ENCODE data around the gene DDC.

- no peak for TF ChIP-seq CTCF (IDR thresholded peaks at IDR 0.05; ENCODE audit: extremely low read depth in 1 of 2, insufficient read depth in 1 of 2, low read depth in 1 of 2, low read length in 2 of 2)
- TF ChIP-seq JUN (IDR thresholded peaks at IDR 0.05; ENCODE audit: borderline replicate concordance, insufficient read depth, insufficient read length, low read depth) = no peak
- no peak for TF ChIP-seq POLR2A (IDR thresholded peaks at IDR 0.05; ENCODE audit: low read depth, low read length)
- no peak for TF ChIP-seq POLR2AphosphoS5 (IDR thresholded peaks at IDR 0.05; ENCODE audit: insufficient read depth, low read depth, low read length)
- TF ChIP-seq EZH2 (IDR thresholded peaks at IDR 0.05; ENCODE audit: borderline replicate concordance, low read depth, low read length, severe bottlenecking) = no peak
- no peak for TF ChIP-seq FOS (IDR thresholded peaks at IDR 0.05; ENCODE audit: borderline replicate concordance, insufficient read depth, low read length)
- TF ChIP-seq, protein P1, sequence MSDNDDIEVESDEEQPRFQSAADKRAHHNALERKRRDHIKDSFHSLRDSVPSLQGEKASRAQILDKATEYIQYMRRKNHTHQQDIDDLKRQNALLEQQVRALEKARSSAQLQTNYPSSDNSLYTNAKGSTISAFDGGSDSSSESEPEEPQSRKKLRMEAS (IDR thresholded peaks at IDR 0.05; ENCODE audit: insufficient read depth, insufficient read length) = no peak
- TF ChIP-seq MYC (IDR thresholded peaks at IDR 0.05; ENCODE audit: low read depth, low read length) = no peak
These were observed 20.2 kb downstream of the DDC start for GRCh38 chr7:50544992-50545391.
